Measurements from ENCODE around the gene TMEM45A.

- TF ChIP-seq, protein P1, sequence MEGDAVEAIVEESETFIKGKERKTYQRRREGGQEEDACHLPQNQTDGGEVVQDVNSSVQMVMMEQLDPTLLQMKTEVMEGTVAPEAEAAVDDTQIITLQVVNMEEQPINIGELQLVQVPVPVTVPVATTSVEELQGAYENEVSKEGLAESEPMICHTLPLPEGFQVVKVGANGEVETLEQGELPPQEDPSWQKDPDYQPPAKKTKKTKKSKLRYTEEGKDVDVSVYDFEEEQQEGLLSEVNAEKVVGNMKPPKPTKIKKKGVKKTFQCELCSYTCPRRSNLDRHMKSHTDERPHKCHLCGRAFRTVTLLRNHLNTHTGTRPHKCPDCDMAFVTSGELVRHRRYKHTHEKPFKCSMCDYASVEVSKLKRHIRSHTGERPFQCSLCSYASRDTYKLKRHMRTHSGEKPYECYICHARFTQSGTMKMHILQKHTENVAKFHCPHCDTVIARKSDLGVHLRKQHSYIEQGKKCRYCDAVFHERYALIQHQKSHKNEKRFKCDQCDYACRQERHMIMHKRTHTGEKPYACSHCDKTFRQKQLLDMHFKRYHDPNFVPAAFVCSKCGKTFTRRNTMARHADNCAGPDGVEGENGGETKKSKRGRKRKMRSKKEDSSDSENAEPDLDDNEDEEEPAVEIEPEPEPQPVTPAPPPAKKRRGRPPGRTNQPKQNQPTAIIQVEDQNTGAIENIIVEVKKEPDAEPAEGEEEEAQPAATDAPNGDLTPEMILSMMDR (IDR thresholded peaks at IDR 0.05) = no peak
- TF ChIP-seq SP1 (CRISPR knock-in tag; conservative IDR thresholded peaks at IDR 0.05) (no peak), ZNF121 (CRISPR knock-in tag; IDR thresholded peaks at IDR 0.05) (no peak), PRDM15 (CRISPR knock-in tag; IDR thresholded peaks at IDR 0.05) (no peak), GABPB1 (CRISPR knock-in tag; IDR thresholded peaks at IDR 0.05) (no peak), NFYB (CRISPR knock-in tag; conservative IDR thresholded peaks at IDR 0.05; ENCODE audit: low read depth) (no peak), ZNF671 (CRISPR knock-in tag; IDR thresholded peaks at IDR 0.05) (no peak), NR3C1 (CRISPR knock-in tag; conservative IDR thresholded peaks at IDR 0.05; ENCODE audit: low read depth) (no peak)
- TF ChIP-seq, protein P2, sequence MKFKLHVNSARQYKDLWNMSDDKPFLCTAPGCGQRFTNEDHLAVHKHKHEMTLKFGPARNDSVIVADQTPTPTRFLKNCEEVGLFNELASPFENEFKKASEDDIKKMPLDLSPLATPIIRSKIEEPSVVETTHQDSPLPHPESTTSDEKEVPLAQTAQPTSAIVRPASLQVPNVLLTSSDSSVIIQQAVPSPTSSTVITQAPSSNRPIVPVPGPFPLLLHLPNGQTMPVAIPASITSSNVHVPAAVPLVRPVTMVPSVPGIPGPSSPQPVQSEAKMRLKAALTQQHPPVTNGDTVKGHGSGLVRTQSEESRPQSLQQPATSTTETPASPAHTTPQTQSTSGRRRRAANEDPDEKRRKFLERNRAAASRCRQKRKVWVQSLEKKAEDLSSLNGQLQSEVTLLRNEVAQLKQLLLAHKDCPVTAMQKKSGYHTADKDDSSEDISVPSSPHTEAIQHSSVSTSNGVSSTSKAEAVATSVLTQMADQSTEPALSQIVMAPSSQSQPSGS (CRISPR knock-in tag; IDR thresholded peaks at IDR 0.05; ENCODE audit: borderline replicate concordance, low read depth) = no peak
- TF ChIP-seq, protein P3, sequence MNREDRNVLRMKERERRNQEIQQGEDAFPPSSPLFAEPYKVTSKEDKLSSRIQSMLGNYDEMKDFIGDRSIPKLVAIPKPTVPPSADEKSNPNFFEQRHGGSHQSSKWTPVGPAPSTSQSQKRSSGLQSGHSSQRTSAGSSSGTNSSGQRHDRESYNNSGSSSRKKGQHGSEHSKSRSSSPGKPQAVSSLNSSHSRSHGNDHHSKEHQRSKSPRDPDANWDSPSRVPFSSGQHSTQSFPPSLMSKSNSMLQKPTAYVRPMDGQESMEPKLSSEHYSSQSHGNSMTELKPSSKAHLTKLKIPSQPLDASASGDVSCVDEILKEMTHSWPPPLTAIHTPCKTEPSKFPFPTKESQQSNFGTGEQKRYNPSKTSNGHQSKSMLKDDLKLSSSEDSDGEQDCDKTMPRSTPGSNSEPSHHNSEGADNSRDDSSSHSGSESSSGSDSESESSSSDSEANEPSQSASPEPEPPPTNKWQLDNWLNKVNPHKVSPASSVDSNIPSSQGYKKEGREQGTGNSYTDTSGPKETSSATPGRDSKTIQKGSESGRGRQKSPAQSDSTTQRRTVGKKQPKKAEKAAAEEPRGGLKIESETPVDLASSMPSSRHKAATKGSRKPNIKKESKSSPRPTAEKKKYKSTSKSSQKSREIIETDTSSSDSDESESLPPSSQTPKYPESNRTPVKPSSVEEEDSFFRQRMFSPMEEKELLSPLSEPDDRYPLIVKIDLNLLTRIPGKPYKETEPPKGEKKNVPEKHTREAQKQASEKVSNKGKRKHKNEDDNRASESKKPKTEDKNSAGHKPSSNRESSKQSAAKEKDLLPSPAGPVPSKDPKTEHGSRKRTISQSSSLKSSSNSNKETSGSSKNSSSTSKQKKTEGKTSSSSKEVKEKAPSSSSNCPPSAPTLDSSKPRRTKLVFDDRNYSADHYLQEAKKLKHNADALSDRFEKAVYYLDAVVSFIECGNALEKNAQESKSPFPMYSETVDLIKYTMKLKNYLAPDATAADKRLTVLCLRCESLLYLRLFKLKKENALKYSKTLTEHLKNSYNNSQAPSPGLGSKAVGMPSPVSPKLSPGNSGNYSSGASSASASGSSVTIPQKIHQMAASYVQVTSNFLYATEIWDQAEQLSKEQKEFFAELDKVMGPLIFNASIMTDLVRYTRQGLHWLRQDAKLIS (CRISPR knock-in tag; IDR thresholded peaks at IDR 0.05; ENCODE audit: borderline replicate concordance) = no peak
- TF ChIP-seq, protein P4, sequence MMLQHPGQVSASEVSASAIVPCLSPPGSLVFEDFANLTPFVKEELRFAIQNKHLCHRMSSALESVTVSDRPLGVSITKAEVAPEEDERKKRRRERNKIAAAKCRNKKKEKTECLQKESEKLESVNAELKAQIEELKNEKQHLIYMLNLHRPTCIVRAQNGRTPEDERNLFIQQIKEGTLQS (CRISPR knock-in tag; conservative IDR thresholded peaks at IDR 0.05) = no peak
Measured at GRCh38 chr3:100456745-100457144, 35.7 kb upstream of the TMEM45A start.
